HG03460 (cell line): ENCODE results near the gene PEX11G.
"Not testable (repeated sequence)": the region's sequence is repeated elsewhere in the genome, so short reads cannot be mapped to it uniquely, and the experiment has no call there.

ENCODE experiments used
- ATAC-seq: cut with Tn5 transposase; IDR thresholded peaks from one replicate; pipeline ENCODE4 v1.9.1; 2021; ENCODE audit not compliant: unreplicated experiment

Gene PEX11G

DNA sequence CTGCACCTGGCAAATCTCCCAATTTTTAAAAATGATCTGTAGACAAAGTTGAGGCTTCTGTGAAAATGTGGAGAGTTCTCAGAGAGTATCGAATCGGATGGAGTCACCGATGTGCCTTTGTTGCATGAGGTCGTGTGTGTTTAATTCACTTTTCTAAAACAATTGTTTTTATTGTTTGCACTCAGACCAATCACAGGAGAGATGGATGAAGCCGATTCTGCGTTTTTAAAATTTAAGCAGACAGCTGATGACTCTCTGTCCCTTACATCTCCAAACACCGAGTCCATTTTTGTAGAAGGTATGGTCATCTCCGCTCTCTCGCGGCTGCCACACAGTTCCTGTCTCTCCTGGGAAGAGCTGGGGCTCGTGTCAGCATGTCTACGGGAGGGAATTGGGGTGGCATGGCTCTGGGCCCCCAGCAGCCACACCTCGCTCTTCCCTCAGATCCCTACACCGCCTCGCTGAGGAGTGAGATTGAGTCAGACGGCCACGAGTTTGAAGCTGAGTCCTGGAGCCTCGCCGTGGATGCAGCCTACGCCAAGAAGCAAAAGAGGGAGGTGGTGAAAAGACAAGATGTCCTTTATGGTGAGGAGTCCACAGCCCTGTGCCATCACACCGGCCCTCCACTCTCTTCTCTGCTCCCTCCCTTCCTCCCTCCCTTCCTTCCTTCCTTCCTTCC is 47.2 kb downstream of the PEX11G start:
- ATAC-seq: no peak

- ATAC-seq: no peak
These were observed 48.5 kb downstream of the PEX11G start for GRCh38 chr19:7440188-7440975.

DNA sequence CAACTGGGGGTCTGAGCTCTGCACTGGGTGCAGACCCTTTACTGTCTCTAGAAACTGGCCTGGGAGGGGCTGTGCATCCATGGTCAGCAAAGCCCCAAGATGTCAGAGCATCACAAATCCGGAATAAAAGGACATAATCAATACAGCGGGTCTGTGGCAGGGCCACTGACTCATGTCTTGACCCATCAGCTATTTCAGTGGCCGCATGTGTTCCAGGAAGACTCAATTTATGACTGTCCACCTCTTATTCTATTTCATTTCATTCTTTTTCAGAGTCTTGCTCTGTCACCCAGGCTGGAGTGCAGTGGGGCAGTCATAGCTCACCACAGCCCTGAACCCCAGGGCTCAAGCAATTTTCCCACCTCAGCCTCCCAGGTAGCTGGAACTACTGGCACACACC is 53.2 kb downstream of the PEX11G start:
- no peak for ATAC-seq

DNA sequence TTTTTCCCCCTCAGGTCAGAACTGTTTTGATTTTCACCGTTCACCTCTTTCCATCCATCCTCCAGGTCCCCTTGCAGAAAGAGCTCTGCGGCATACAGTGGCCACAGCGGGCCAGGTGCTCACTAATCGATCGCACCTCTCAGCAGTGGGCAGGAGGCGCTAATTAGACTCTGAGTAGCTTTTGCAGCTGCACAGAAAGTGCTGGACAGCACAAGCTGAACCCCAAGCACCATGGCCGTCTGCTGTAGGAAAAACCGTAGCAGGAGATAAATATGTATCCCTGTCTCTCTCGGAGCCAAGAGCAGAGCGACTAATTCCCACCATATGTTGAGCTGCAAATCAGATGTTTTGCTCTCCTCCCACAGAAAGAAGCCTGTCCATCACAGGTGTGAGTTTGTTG is 54.4 kb downstream of the PEX11G start:
- no peak for ATAC-seq

- ATAC-seq: not testable (repeated sequence)
These were observed 55.4 kb downstream of the PEX11G start for GRCh38 chr19:7433456-7433855.

DNA sequence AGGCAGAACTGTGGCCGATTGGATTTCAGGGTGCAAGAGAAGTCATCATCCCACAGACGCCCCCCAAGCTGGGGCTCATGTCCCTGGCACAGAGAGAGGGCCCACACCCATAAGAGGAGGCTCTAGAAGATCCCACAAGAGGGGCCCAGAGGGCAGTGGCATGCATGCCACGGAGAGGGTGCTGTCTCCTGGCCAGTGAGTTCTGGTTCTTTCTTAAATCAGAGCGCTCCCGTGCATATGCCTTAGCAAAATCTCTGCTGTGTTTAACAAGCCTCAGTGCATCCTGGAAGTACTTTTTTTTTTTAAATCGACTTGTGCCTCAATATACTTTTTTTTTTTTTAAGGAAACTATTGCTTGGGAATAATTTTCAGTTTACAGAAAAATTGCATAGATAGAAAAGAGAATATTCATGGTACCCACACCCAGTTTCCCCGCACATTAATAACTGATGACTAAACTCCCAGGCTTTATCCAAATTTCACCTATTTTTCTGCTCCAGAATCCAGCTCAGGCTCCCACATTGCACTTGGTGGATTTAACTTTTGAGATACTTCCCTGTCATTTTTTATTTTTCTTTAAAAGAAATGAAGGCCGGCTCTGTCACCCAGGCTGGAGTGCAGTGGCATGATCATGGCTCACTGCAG is 59.1 kb downstream of the PEX11G start:
- ATAC-seq: no peak

GRCh38 chr19:7428651-7429113 is 60.2 kb downstream of the PEX11G start:
- ATAC-seq: no peak

- ATAC-seq: no peak
These were observed 60.9 kb downstream of the PEX11G start for GRCh38 chr19:7427944-7428343.

DNA sequence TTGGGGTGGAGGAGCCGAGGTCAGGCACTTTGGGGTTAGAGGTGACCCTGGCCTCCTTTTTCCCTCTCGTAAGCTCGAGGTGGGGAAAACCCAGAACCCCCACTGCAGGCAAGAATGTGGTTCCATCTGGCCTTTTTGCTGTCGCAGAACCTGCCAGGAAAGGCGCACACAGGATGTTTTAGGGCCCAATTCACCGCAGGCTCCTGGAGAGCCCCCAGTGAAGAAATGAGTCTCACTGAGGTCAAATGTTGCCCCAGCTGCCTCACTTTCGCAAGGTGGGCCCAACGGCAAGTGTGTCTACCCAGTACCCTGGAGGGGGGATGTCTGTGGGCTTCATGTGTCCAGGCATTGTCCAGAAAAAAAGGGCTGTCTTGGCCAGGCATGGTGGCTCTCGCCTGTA is 61.8 kb downstream of the PEX11G start:
- no peak for ATAC-seq
